NCI-H1048 (cell line): ENCODE results near the gene LBR.

Source experiments
- DNase-seq: peaks from one replicate; lab custom pipeline; 2025; lab: John Stamatoyannopoulos, UW

LBR gene

DNA sequence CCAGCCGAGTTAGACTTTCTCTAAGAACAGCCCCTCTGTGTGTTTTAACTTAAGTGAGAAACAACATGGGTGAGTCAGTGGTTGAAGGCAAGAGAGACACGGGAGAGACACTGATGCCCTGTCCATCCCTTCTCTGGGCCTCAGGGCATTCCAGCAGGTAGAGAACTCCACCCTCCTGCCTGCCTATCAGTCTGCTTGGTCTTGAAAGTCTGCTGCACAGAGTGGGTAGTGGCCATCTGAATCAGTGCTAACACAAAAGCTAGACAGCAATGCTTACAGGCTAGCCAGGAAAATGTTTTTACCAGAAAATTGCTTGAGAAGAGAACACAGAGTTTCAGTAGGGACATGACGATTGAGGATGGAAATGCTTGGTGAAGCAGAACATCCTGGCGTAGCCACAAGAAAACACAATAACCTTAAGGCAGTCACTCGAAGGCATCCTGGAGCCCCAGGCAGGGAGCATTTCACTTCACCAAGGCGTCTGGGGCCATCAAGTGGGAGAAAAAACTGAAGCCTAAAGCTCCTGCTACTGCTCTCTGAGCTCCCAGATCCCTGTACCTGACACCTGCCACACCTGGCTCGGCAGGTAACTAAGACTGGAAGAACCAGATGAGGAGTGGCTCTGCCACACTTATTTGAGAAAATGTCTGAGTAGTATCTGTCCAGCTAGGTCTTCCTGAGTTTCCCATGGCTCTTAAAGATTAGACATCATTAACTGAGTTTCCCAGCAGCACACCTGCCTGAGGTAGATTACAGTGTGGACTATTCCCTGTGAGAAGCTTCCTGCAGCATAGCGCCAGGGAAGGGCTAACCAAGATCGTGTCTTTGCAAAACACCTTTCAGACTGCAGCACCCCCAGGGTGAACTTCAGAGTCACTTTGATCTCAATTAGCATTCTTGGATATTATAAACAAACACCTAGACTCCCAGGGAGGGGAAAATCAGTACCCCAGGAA lies 18.1 kb upstream of the LBR start:
- no peak for DNase-seq

DNA sequence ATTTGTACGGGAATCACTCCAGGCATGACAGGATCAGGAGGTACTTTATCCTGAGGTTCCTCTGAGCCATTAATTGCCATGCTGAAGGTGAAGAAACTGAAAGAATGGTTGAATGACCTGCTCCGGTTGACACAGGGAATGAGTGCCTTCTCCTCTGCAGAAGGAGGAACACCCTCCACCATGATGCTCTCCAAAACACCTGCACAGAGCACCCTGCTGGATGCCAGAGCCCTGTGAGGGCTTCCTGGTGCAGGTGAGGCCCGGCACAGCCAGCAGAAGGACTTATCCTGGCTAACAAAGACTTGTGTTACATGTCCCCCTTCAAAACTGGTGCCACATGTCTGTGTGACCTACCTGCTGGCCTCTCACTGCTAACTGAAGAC lies 14.3 kb upstream of the LBR start:
- DNase-seq: no peak

DNA sequence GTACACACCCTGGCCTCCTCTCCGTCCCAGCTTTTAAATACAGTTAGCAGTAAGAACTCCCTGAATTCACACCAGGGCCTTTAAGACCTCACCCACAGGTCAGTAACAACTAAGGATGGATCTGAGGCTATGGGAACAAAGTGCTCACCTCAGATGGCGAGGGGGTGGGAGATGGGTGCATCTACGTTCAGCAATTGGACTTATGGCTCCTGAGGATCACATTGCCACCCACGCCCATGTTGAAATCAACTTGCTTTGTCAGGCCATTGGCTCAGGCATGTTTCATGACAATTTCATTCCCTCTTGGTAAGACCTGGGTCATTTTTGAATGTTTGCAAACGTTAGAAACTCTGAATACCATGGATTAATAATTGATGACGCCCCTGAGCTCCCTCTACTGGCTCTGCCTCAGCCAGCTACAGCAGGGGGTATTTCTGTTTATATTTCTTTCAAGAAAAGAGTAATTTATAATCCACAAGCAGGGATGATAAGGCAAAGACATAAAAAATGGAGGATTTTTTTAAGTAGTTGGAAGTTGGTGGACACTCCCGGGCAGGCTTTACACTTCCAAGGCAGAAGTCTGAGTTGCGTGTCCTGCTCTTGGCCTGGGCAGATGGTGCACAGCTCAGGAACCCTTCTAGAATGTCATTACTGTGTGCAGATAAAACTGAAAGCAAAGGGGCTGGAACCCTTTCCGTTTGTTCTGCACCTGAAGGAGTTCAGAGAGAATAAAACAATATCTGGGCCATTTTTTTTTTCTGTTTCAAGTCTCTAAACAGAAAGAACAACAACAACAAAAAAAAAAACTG lies 13.7 kb upstream of the LBR start:
- DNase-seq: no peak

DNA sequence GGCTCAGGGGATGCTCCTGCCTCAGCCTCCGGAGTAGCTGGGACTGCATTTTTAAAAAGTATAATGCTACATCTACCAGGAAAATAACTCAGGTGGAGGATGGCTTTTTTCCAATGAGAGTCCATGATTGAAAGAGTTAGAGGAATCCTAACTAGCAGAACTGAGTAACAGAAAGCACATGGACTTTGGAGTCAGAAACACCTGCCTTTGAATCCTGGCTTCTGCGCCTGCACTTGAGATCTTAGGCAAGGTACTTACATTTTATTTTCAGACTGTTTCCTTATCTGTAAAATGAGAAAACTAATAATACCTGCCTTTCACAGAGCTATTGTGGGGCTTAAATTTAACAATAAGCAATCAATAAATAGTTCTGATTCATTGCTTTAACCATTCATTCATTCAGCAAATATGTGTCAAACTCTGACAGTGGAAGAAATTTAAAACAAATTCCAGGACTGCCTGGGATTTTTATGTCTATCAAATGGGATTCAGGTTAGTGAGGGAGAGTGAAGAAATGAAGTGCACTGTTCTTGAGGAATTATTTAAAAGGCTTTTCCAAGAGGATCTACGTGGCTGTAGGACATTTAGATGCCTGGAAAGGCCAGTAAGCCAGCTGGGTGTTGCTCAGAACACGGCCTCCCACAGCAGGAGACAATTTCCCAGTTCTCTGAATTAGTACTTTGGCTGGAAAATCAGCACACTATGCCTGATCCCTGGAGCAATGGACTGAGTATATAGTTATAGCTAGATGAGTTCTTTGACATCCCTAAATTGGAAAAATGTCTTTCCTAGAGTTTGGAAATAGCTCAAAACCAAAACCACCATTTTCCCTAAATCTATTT lies 12.8 kb upstream of the LBR start:
- DNase-seq: no peak

DNA sequence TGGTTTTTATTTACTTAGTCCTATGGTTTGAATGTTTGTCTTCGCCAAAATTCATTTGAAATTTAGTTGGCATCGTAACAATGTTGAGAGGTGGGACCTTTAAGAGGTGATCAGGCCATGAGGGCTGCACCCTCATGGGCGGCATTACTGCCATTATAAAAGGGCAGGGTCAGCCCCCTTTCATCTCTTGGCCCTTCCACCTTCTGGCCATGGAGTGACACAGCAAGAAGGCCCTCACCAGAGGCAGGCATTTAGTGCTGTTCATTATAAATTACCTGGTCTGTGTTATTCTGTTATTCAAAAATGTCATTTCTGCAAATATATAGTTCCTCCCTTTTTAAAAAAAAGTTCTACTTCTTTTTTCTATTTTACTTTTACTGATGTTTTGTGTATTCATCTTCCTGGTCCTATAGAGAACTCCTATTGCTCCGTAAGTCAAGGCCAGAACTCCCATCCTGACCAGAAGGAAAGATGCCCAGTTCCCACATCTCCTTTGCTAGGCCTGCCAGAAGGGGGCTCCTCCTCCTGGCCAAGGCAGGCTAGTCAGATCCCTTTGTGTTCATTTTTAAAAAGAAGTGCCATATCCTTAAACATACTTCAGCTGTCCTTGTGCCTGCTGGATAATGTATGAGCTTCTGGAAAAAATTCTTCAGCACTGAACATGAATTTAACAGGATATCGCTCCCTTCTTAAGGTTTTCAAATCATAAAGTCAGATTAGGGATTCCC lies 10.0 kb upstream of the LBR start:
- no peak for DNase-seq

DNA sequence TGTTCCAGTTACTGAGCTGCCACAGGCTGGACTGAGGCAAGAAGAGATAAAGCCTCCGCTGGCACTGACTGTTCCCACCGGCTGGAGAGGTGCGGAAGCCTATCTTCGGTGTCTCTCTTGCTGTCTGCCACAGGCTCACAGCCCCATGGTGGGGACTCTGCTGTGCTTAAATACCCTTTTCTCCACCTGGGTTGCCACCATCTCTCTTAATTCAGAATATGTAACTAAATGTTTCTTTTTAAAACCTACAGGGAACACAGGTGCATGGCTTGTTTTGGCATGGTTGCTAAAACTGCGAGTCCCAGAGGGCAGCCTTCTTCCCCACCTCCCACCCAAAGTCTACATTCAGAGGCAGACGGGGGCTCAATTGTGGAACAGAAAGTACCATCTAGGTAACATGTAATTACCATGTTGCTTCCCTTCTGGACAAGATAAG lies 8.1 kb upstream of the LBR start:
- DNase-seq: no peak

DNA sequence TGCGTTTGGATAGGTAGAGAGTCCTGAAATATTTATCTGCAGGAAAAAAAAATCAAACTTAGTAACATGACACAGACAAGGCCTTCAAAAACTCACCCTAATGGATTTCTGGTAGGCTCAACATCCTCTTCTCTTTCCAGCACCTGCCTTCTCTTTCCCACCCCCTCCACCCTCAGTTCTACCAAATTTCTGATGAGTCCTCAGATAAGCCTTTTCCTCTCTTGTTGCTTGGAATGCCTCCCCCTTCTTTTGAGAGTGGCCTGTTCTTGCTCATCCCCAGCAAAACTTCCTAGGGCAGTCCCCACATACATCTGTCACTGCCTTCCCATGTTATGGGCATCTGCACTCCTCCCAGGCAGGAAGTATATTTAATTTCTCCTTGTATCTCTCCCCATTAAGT lies 7.6 kb upstream of the LBR start:
- DNase-seq: no peak

DNA sequence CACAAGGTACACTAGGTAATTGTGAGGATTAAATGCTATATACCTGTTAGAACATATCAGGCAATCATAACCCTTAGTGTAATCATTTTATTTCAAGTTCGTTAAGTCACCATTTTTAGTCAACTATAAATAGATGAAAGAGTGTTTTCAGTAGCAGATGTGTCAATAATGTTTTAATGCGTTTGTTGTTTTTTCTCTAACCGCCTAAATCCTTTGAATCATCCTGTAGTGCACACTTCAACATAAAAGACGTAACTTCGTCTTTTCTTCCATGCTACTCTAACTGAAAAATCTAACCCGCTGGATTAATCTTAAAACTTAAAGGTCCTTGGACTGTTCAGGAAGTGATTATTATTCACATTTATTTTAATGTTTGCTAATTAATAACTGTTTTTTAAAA lies 7.2 kb upstream of the LBR start:
- DNase-seq: no peak

DNA sequence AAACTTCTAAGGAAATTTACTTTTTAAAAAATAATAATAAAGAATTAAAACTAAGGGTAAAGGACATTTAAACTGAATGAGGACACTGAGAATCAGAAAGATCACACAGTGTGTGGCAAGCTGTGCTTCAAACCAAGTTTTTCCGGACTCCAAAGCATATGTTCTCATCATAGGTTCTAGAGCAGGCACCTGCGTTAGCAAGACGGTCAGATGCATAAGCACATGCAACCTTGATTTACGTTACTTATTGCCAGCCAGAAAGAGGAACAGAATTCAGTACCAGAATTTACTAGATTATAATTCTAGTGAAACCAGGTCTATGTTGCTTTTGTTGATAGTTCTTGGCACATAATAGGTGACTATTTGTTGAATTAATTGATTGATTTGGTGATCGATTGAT lies 6.2 kb upstream of the LBR start:
- DNase-seq: no peak

DNA sequence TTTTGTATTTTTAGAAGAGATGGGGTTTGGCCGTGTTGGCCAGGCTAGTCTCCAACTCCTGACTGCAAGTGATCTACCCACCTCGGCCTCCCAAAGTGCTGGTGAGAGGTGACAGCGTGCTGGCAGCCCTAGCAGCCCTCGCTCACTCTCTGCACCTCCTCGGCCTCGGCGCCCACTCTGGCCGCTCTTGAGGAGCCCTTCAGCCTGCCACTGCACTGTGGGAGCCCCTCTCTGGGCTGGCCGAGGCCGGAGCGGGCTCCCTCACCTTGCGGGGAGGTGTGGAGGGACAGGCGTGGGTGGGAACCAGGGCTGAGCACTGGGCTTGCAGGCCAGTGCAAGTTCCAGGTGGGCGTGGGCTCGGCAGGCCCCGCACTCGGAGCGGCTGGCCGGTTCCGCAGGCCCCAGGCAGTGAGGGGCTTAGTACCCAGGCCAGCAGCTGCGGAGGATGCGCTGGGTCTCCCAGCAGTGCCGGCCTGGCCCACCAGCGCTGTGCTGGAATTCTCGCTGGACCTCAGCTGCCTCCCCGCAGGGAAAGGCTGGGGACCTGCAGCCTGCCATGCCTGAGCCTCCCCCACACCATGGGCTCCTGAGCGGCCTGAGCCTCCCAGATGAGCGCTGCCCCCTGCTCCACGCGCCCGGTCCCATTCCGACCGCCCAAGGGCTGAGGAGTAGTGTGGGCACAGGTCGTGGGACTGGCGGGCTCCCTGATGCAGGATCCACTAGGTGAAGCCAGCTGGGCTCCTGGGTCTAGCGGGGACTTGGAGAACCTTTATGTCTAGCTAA lies 3.4 kb upstream of the LBR start:
- no peak for DNase-seq

DNA sequence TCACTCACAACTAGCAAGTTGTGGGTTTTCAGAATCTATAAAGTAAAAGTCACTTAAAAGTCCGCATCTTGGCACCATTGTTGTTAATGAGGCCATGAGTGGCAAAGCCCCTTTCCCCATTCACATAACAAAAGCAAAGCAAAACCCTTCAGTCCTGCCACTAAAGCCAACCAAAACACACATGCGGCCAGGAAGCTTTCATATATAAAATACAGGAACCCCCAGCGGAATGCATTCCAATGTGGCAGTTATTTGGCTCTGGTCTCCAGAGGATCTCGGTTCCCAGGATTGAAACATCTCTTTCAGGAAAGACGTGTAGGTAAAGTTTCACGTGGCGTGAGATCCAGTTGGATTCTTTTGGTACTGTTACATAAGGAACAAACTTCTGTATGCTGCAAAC lies 2.5 kb upstream of the LBR start:
- DNase-seq: no peak

DNA sequence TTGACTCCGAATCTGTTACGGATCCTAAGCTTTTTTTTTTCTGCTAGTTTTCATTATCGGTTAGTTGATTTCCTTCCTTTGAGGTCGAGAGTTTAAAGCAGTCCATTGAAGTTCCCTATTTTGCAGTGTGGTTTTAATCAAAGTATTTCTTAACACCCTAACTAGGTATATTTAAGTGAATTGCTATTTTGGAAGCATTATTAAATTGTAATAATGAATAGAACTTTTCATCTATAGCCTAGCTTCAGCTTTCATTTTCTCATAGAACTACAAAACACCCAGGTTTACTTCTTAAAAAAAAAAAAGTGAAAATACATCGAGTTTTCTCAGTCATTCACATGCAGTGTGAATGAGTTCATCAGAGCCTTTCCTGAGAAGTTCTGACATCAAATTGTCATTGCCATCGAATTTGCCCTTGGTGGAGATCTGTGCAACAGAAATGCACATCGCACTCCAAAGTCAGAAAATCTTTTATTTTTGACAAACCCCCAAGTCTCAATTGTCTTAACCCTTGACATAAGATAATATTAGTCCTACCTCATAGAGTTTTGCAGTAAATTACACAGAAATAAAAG lies 1.1 kb upstream of the LBR start:
- DNase-seq: no peak

DNA sequence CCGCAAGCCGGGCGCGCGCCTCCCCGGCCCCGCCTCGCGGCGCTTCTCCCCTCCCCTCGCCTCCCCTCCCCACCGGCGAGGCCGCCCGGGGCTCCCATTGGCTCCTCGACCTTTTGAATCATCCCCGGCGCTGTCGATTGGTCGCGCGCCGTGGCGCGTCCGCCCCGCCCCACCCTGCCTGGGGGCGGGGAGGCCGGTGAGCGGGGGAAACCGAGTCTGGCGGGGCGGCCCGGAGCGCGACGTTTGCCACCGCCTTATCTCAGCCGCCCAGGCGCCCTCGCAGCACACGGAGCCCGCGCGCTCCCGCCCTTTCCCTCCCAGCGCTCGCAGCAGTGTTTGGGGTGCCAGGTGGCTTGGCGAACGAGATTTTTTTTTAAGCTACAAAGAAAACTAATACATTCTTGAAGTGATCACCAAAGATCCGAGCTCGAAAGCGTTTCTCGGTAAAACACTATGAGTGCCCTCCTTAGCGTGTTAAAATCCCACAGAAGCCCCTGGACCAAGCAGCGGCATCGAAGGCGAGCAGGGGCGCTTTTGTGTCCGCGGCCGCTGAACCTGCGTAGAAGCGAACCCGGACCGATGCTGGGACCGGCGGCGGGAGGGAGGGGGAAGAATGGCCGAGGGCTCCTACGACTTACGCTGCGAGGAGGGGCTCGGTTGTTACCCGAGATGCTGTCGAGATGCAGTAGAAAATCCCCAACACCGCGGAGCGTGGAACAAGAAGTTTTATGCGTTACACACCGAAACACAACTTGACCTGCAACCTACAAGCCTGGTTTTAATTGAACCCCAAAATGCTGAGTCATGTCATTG lies 436 bp upstream of the LBR start:
- DNase-seq: peak; percentile 92

DNA sequence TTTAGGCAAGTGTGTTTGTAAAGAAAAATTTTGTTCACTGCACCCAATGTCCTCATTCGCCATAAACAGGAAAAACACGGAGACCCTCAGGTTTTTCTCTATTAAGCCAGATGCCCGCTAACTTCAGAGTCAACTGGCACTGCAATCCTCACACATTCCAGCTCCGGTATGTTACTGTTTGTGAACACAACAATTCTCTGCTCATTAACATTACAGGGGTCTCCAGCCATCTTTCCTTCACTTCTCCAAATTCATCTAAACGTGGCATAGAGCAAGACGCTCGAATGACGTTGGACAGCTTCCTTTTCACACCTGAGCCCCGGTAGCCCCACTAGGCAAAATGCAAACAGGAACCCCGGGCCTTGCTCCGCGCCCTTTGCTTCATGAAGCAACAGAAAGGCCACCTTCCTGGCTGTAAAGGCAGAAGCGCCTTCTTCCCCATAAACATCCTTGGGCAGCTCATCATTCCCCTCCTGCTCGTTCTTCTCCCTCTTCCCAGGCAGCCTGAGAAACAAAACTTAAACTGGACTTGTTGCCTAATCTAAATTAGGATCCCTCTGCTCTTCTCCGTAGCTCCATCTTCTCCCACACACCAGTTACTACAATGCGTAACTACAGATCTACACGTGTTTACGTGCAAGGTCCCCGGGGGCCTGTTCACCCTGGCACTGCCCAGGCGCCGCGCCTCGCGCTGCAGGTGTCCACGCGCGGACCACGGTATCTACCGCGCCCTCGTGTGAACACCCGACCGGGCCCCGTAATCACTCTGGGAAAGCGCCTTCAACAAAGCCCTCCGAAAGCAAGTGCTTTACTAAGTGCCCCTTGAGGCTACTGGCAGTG lies 1.2 kb downstream of the LBR start:
- no peak for DNase-seq

DNA sequence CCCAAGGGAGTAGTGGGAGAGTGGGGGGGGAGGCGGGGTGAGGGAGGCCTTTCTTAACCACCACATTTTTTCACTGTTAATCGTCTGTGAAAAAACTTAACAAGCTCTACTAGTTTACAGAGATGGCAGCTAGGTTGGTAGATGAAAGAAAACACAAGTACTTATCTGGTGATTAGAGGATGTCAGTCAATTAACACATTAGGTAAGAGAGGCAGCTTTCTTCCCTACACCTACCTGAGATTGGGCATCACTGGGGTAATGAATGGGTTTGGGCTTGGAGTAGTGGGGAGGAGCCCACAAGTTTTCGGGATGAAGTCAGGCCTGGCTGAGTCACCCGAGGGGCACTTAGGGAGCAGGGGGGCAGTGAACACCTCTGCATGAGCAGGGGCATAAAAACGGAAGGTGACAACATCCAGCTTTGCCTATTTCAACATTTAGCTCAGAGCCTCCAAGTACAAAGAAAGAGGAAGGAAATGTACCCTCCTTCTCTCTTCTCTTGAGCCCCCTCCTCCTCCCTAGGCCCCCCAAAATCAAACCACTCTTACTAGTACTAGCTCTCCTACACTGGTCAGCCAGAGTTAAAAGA lies 2.5 kb downstream of the LBR start:
- no peak for DNase-seq

DNA sequence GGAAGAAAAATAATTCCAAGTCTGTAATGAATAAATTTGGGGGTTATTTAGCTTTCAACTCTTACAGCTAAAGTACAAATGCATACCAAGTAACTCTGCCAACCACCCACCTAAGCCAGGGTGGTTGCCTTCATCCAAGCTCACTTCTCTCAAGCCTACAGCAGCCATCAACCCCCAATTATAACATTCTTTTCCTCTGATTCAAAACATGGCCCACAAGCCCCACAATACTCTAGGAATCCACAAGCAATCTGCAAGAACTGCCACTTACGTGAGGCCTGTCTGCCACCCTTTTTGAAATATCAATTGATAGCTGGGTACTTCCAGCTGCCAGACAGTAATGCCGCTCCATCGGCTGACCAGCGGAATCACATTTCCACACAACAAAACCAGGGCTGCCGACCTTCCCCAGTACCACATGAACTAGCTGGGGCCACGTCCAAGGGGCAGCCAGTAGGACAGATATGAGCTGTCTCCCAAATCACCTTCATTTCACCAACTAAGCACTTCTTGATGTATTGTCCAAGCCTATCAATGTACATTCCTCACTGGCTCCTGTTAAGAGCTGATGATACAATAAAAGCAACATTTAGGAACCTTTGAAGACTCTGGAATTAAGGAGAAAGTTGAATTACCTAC lies 3.2 kb downstream of the LBR start:
- no peak for DNase-seq

DNA sequence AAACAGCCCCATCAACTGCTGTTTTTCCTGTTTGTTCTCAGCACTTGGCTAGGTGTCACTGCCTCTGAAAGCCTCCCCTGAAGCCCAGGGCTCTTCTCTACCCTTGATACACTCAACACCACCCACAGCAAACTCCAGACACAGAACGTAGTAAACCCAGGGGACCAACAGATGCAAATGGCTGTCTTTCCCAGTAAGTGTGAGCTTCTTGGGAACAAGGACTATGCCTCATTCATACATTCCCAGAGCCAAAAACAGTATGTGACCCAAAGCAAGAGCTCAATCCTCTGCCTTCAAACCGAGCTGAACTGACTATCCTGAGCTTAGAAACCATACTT lies 4.4 kb downstream of the LBR start:
- no peak for DNase-seq
